IMR-90 (cell line): ENCODE results near the gene NACC2. TPM values are rescaled to one million over a fixed set of nuclear protein-coding genes. Genes with fewer than 3 reads are reported as not detected.

Source experiments
- ATAC-seq: fragments of 200-7000 bp; cut with Tn5 transposase; 2 replicates; pipeline ENCODE4 v1.9.1; 2020; ENCODE audit warnings: low read depth, mild to moderate bottlenecking, moderate library complexity
- BruUV-seq: library from RNA; stranded (reverse); fragments of 400-500 nt; replicated peaks from 2 replicates; lab custom pipeline; 2021; lab: Mats Ljungman, UMichigan
- CTCF ChIA-PET: fragments of 300-600 bp; formaldehyde crosslinking; extraction: SDS; loops from one replicate; lab custom pipeline; 2021; ENCODE audit warnings: antibody characterized with exemption; lab: Yijun Ruan, JAX
- POLR2A ChIA-PET: fragments of 300-600 bp; sonication (Branson Sonifier 250); formaldehyde crosslinking; loops from one replicate; lab custom pipeline; 2022; ENCODE audit warnings: antibody characterized with exemption; ENCODE audit not compliant: unreplicated experiment; lab: Charles Lee
- DNase-seq: peaks from one replicate; pipeline ENCODE4 v3.0.0; 2013
- H2AFZ ChIP-seq: replicated peaks from 2 replicates; pipeline ENCODE3; 2013; ENCODE audit warnings: low read length, mild to moderate bottlenecking; ENCODE audit not compliant: poor library complexity
- H2AK5ac ChIP-seq: 2 replicates; pipeline ENCODE4 v1.6.1; 2013; ENCODE audit warnings: low read depth, low read length, inconsistent platforms
- H2AK9ac ChIP-seq: replicated peaks from 2 replicates; pipeline ENCODE3; 2013; ENCODE audit warnings: mild to moderate bottlenecking, low read depth, low read length, moderate library complexity; ENCODE audit not compliant: poor library complexity
- H2BK120ac ChIP-seq: 2 replicates; pipeline ENCODE4 v1.6.1; 2013; ENCODE audit warnings: low read depth, low read length, inconsistent platforms
- H2BK15ac ChIP-seq: 3 replicates; pipeline ENCODE4 v1.6.1; 2013; ENCODE audit warnings: low read depth, low read length, inconsistent platforms
- H2BK20ac ChIP-seq: 2 replicates; pipeline ENCODE4 v1.6.1; 2013; ENCODE audit warnings: low read depth, mild to moderate bottlenecking, inconsistent platforms, low read length, moderate library complexity
- H2BK5ac ChIP-seq: 2 replicates; pipeline ENCODE4 v1.6.1; 2013; ENCODE audit warnings: mild to moderate bottlenecking, low read depth, low read length, inconsistent platforms; ENCODE audit not compliant: poor library complexity, severe bottlenecking
- H3K14ac ChIP-seq: replicated peaks from 2 replicates; pipeline ENCODE4 v1.6.1; 2013; ENCODE audit warnings: low read depth, low read length, inconsistent platforms
- H3K18ac ChIP-seq: 2 replicates; pipeline ENCODE4 v1.6.1; 2013; ENCODE audit warnings: low read depth, low read length, control low read depth
- H3K23ac ChIP-seq: 2 replicates; pipeline ENCODE4 v1.6.1; 2013; ENCODE audit warnings: low read depth, low read length, inconsistent platforms
- H3K27ac ChIP-seq: 2 replicates; pipeline ENCODE4 v1.5.1; 2013; ENCODE audit warnings: mild to moderate bottlenecking, control low read depth, low read length; ENCODE audit not compliant: insufficient read depth
- H3K27me3 ChIP-seq: 2 replicates; pipeline ENCODE4 v1.6.1; 2013; ENCODE audit warnings: low read length; ENCODE audit not compliant: control insufficient read depth, insufficient read depth
- H3K36me3 ChIP-seq: 2 replicates; pipeline ENCODE4 v1.6.1; 2013; ENCODE audit warnings: low read length, mixed read lengths; ENCODE audit not compliant: control insufficient read depth, insufficient read depth
- H3K4ac ChIP-seq: 2 replicates; pipeline ENCODE4 v1.6.1; 2013; ENCODE audit warnings: low read depth, low read length, inconsistent platforms
- H3K4me1 ChIP-seq: 2 replicates; pipeline ENCODE4 v1.6.1; 2013; ENCODE audit warnings: low read length, mixed read lengths; ENCODE audit not compliant: control insufficient read depth, insufficient read depth
- H3K4me2 ChIP-seq: 2 replicates; pipeline ENCODE4 v1.6.1; 2013; ENCODE audit warnings: low read depth, mild to moderate bottlenecking, control low read depth, low read length, moderate library complexity
- H3K4me3 ChIP-seq: 2 replicates; pipeline ENCODE4 v1.5.1; 2013; ENCODE audit warnings: low read depth, mild to moderate bottlenecking, control low read depth, low read length, moderate library complexity; ENCODE audit not compliant: insufficient read depth
- H3K56ac ChIP-seq: 2 replicates; pipeline ENCODE4 v1.6.1; 2013; ENCODE audit warnings: low read length, inconsistent platforms; ENCODE audit not compliant: insufficient read depth; ENCODE audit errors: extremely low read depth
- H3K79me1 ChIP-seq, 2 experiments: 2 replicates each; pipeline ENCODE4 v1.6.1; 2013; ENCODE audit warnings: low read length in 2 of 2, inconsistent platforms in 1 of 2, low read depth in 1 of 2
- H3K9ac ChIP-seq: 2 replicates; pipeline ENCODE4 v1.6.1; 2013; ENCODE audit warnings: low read depth, low read length, control low read depth
- H3K9me1 ChIP-seq: 2 replicates; pipeline ENCODE4 v1.6.1; 2013; ENCODE audit warnings: low read length, inconsistent platforms; ENCODE audit not compliant: insufficient read depth
- H3K9me3 ChIP-seq: 2 replicates; pipeline ENCODE4 v1.6.1; 2013; ENCODE audit warnings: low read length; ENCODE audit not compliant: control insufficient read depth, insufficient read depth
- H4K20me1 ChIP-seq: 2 replicates; pipeline ENCODE4 v1.6.1; 2013; ENCODE audit warnings: low read length, inconsistent platforms; ENCODE audit not compliant: insufficient read depth
- H4K5ac ChIP-seq: 2 replicates; pipeline ENCODE4 v1.6.1; 2013; ENCODE audit warnings: mild to moderate bottlenecking, low read depth, low read length, control low read depth
- H4K8ac ChIP-seq, 2 experiments: 2 replicates each; pipeline ENCODE4 v1.6.1; 2013; ENCODE audit warnings: low read depth in 2 of 2, low read length in 2 of 2, control low read depth in 1 of 2, inconsistent platforms in 1 of 2
- H4K91ac ChIP-seq: 2 replicates; pipeline ENCODE4 v1.6.1; 2013; ENCODE audit warnings: low read depth, low read length, inconsistent platforms; ENCODE audit not compliant: insufficient read depth
- BHLHE40 ChIP-seq: fragments of 150-350 bp; IDR thresholded peaks from 2 replicates; pipeline ENCODE4 v1.6.1; 2016; ENCODE audit warnings: mild to moderate bottlenecking, low read depth, low read length
- CEBPB ChIP-seq: IDR thresholded peaks from 2 replicates; pipeline ENCODE4 v1.6.1; 2012; ENCODE audit warnings: low read depth, low read length, improper control_type of control experiment
- FOS ChIP-seq: fragments of 150-350 bp; IDR thresholded peaks from 2 replicates; pipeline ENCODE4 v1.6.1; 2016; ENCODE audit warnings: low read depth, low read length
- MAFK ChIP-seq: IDR thresholded peaks from 2 replicates; pipeline ENCODE4 v1.6.1; 2012; ENCODE audit warnings: low read depth, low read length, improper control_type of control experiment
- NFE2L2 ChIP-seq: fragments of 150-350 bp; IDR thresholded peaks from 2 replicates; pipeline ENCODE4 v1.6.1; 2016; ENCODE audit warnings: low read depth, mild to moderate bottlenecking, low read length
- RCOR1 ChIP-seq: IDR thresholded peaks from 2 replicates; pipeline ENCODE4 v1.6.1; 2012; ENCODE audit warnings: mild to moderate bottlenecking, low read length, improper control_type of control experiment; ENCODE audit not compliant: insufficient replicate concordance
- RFX5 ChIP-seq: IDR thresholded peaks from 2 replicates; pipeline ENCODE4 v1.8.0; 2012; ENCODE audit warnings: low read depth, mild to moderate bottlenecking, low read length, moderate library complexity
- SMC3 ChIP-seq: fragments of 150-350 bp; IDR thresholded peaks from 2 replicates; pipeline ENCODE4 v1.6.1; 2016; ENCODE audit warnings: low read depth, mild to moderate bottlenecking, antibody characterized with exemption, low read length, moderate library complexity
- WGBS, 2 experiments: methylation state at CpG; one replicate each; pipeline versions ENCODE4 v1.1.5 to v1.1.7; 2013; ENCODE audit warnings: missing lambda C conversion rate in 2 of 2; ENCODE audit not compliant: insufficient read length in 1 of 2; ENCODE audit errors: extremely low coverage in 2 of 2; 5-methylcytosine and 5-hydroxymethylcytosine counted together
- dilution Hi-C: fragments of 300-500 bp; cut with HindIII; formaldehyde crosslinking; loops from one replicate; pipeline ENCODE4 v1.14.3; 2018; ENCODE audit warnings: low sequenced_read_pairs; ENCODE audit not compliant: unreplicated experiment
- in situ Hi-C: fragments of 300-500 bp; cut with MboI; formaldehyde crosslinking; loops from 3 replicates; pipeline ENCODE4 v1.14.3; 2019; ENCODE audit warnings: low sequenced_read_pairs, inconsistent platforms, mixed read lengths
- intact Hi-C: fragments of 100-400 bp; cut with micrococcal nuclease; formaldehyde crosslinking; loops from 2 replicates; pipeline ENCODE4 v1.10.0; 2022
- polyA plus RNA-seq, 3 experiments: library from polyadenylated mRNA; depleted of rRNA; stranded (reverse); fragments of >200 nt; gene quantifications; 2 replicates each; pipeline ENCODE4 v1.2.3, GENCODE V29; 2012; ENCODE audit warnings: low replicate concordance in 1 of 3
- total RNA-seq: library from RNA; depleted of rRNA; stranded (reverse); fragments of >200 nt; gene quantifications from 2 replicates; pipeline ENCODE4 v1.2.3, GENCODE V29; 2012
- TF ChIP-seq, protein P1 (sequence below): fragments of 150-350 bp; IDR thresholded peaks from 2 replicates; pipeline ENCODE4 v1.6.1; 2017; ENCODE audit warnings: mild to moderate bottlenecking, antibody characterized with exemption, low read length, low read depth
- TF ChIP-seq, protein P2 (sequence below): conservative IDR thresholded peaks from 2 replicates; pipeline ENCODE4 v1.5.1; 2012; ENCODE audit warnings: mild to moderate bottlenecking, low read depth, low read length, improper control_type of control experiment

Gene NACC2
- total and polyA plus RNA-seq, 2 of the 4 experiments (the other 2 are of a cell fraction), result 7.9 to 19.0 TPM

GRCh38 chr9:136074706-136075105, 20.4 kb downstream of the NACC2 start:
- CTCF ChIA-PET, result no interaction called here
- WGBS, 2 experiments, result 90% methylated on average over 14 of the region's 28 CpGs; no CpG with 5 or more reads in 1 of the 2 experiments
- H3K23ac ChIP-seq, result no peak overlapping the region
- no peak overlapping the region for H4K8ac ChIP-seq
- H2AFZ ChIP-seq, result peak overlapping the region; percentile 32
- intact Hi-C loops, result no loop called here
- in situ Hi-C loops, result no loop called here
- peaks cover 29 to 61% of the 10 kb centered on the region in 2 experiments for H3K79me1 ChIP-seq
- H2BK20ac ChIP-seq, result no peak overlapping the region
- no peak overlapping the region for H2BK15ac ChIP-seq
- no peak overlapping the region for H4K91ac ChIP-seq
- dilution Hi-C loops, result no loop called here
- peaks cover 64% of the 10 kb centered on the region for H4K20me1 ChIP-seq
- no peak overlapping the region for H4K5ac ChIP-seq
- H3K27me3 ChIP-seq, result no peaks in the 10 kb centered on the region
- DNase-seq (no peak), ATAC-seq (no peak)
- H3K18ac ChIP-seq, result no peak overlapping the region
- H3K14ac ChIP-seq, result no peak overlapping the region
- peaks cover 7% of the 10 kb centered on the region for H3K9me1 ChIP-seq
- no peak overlapping the region for H2AK5ac ChIP-seq
- H2BK120ac ChIP-seq, result no peak overlapping the region
- H3K4me2 ChIP-seq, result no peak overlapping the region
- BruUV-seq, result no TSS peak
- H3K36me3 ChIP-seq, result peaks cover 20% of the 10 kb centered on the region
- POLR2A ChIA-PET, result no interaction called here
- H2BK5ac ChIP-seq, result no peak overlapping the region
- TF ChIP-seq NFE2L2 (no peak), RCOR1 (no peak), SMC3 (no peak), RFX5 (no peak), CEBPB (no peak), MAFK (no peak), BHLHE40 (no peak), FOS (no peak)
- TF ChIP-seq, protein P1, sequence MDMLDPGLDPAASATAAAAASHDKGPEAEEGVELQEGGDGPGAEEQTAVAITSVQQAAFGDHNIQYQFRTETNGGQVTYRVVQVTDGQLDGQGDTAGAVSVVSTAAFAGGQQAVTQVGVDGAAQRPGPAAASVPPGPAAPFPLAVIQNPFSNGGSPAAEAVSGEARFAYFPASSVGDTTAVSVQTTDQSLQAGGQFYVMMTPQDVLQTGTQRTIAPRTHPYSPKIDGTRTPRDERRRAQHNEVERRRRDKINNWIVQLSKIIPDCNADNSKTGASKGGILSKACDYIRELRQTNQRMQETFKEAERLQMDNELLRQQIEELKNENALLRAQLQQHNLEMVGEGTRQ, result no peak
- TF ChIP-seq, protein P2, sequence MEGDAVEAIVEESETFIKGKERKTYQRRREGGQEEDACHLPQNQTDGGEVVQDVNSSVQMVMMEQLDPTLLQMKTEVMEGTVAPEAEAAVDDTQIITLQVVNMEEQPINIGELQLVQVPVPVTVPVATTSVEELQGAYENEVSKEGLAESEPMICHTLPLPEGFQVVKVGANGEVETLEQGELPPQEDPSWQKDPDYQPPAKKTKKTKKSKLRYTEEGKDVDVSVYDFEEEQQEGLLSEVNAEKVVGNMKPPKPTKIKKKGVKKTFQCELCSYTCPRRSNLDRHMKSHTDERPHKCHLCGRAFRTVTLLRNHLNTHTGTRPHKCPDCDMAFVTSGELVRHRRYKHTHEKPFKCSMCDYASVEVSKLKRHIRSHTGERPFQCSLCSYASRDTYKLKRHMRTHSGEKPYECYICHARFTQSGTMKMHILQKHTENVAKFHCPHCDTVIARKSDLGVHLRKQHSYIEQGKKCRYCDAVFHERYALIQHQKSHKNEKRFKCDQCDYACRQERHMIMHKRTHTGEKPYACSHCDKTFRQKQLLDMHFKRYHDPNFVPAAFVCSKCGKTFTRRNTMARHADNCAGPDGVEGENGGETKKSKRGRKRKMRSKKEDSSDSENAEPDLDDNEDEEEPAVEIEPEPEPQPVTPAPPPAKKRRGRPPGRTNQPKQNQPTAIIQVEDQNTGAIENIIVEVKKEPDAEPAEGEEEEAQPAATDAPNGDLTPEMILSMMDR, result no peak
- no peaks in the 10 kb centered on the region for H3K9me3 ChIP-seq
- no peak overlapping the region for H3K56ac ChIP-seq
- H3K4me3 ChIP-seq, result no peak overlapping the region
- no peak overlapping the region for H3K27ac ChIP-seq
- H3K9ac ChIP-seq, result no peak overlapping the region
- H3K4ac ChIP-seq, result no peak overlapping the region
- peak overlapping the region; percentile 42 for H2AK9ac ChIP-seq
- H3K4me1 ChIP-seq, result peaks cover 2% of the 10 kb centered on the region; the same call in 1 of the 2 replicates
